Stimulated activated CD4-positive, alpha-beta T cell treated with anti-CD3 and anti-CD28 coated beads, Interleukin-2, amount 100 ng/mL, for 24 hours (primary cell): ENCODE data around the gene CBFA2T3.
"Not testable (repeated sequence)": the region's sequence is repeated elsewhere in the genome, so short reads cannot be mapped to it uniquely, and the experiment has no call there.

Experiments used
- DNase-seq, 2 donors: peaks; one replicate each; pipeline ENCODE4 v3.0.0-alpha.2; 2020

CBFA2T3 gene

GRCh38 chr16:88977018-88977811 is at the start of gene CBFA2T3:
Gene CBFA2T3, minus strand, starts transcription at chr16:88977207. Its CDS starts 400 bp downstream, at chr16:88976807.
- DNase-seq: no peak

- peak; percentile 49 to 55 for DNase-seq
Measured at GRCh38 chr16:89026121-89026612, 49.2 kb upstream of the CBFA2T3 start.

- DNase-seq: no peak
Measured at GRCh38 chr16:89025636-89026035, 48.6 kb upstream of the CBFA2T3 start.

- DNase-seq: no peak
Measured at GRCh38 chr16:89024546-89025060, 47.6 kb upstream of the CBFA2T3 start.

- DNase-seq: no peak
Measured at GRCh38 chr16:89023621-89024511, 46.9 kb upstream of the CBFA2T3 start.

GRCh38 chr16:89023151-89023551 is 46.1 kb upstream of the CBFA2T3 start:
- no peak for DNase-seq

- DNase-seq: no peak
Measured at GRCh38 chr16:89022051-89022836, 45.2 kb upstream of the CBFA2T3 start.

- DNase-seq: no peak
Measured at GRCh38 chr16:89020925-89021595, 44.1 kb upstream of the CBFA2T3 start.

GRCh38 chr16:89020068-89020924 is 43.3 kb upstream of the CBFA2T3 start:
- no peak for DNase-seq

GRCh38 chr16:89019511-89019910 is 42.5 kb upstream of the CBFA2T3 start:
- DNase-seq: no peak

- no peak for DNase-seq
Measured at GRCh38 chr16:89018282-89019158, 41.5 kb upstream of the CBFA2T3 start.

GRCh38 chr16:89017543-89018281 is 40.7 kb upstream of the CBFA2T3 start:
- DNase-seq: no peak

- DNase-seq: not testable (repeated sequence)
Measured at GRCh38 chr16:89016561-89016960, 39.6 kb upstream of the CBFA2T3 start.

- no peak for DNase-seq
Measured at GRCh38 chr16:89015271-89015859, 38.4 kb upstream of the CBFA2T3 start.

GRCh38 chr16:89014403-89015230 is 37.6 kb upstream of the CBFA2T3 start:
- no peak for DNase-seq

- no peak for DNase-seq
Measured at GRCh38 chr16:89013692-89014402, 36.8 kb upstream of the CBFA2T3 start.

- no peak for DNase-seq
Measured at GRCh38 chr16:89013111-89013510, 36.1 kb upstream of the CBFA2T3 start.
